K562 (cell line): ENCODE measurements around the gene TAS2R40. TPM values are rescaled to one million over a fixed set of nuclear protein-coding genes. Genes with fewer than 3 reads are reported as not detected.
A peak's percentile ranks its signal among the peaks of the same experiment; 100 is the strongest.

Experiments used
- DEAF1 ChIP-seq: fragments of 450-650 bp; formaldehyde crosslinking; IDR thresholded peaks from 2 replicates; pipeline ENCODE4 v1.4.0; 2020; ENCODE audit warnings: mild to moderate bottlenecking, moderate library complexity
- FOSL1 ChIP-seq: fragments of 200-800 bp; sonication (Bioruptor generic); conservative IDR thresholded peaks from 2 replicates; pipeline ENCODE4 v1.6.1; 2016; ENCODE audit warnings: missing genetic modification characterization, missing compliant biosample characterization
- GTF2A2 ChIP-seq: IDR thresholded peaks from 2 replicates; pipeline ENCODE4 v1.6.1; 2016; ENCODE audit warnings: mild to moderate bottlenecking, missing genetic modification characterization, missing compliant biosample characterization
- HMG20B ChIP-seq: fragments of 250-450 bp; sonication (Bioruptor Pico); IDR thresholded peaks from 2 replicates; pipeline ENCODE4 v1.5.0; 2021; ENCODE audit warnings: mild to moderate bottlenecking
- HOMEZ ChIP-seq: fragments of 250-450 bp; sonication (Bioruptor Pico); IDR thresholded peaks from 2 replicates; pipeline ENCODE4 v1.4.0; 2020; ENCODE audit warnings: mild to moderate bottlenecking, moderate library complexity
- MBD1 ChIP-seq: fragments of 250-450 bp; sonication (Bioruptor Pico); IDR thresholded peaks from 2 replicates; pipeline ENCODE4 v1.8.0; 2022; ENCODE audit warnings: inconsistent platforms
- PML ChIP-seq: IDR thresholded peaks from 2 replicates; pipeline ENCODE4 v1.6.1; 2012; ENCODE audit warnings: low read length, inconsistent platforms
- ZNF23 ChIP-seq: fragments of 250-450 bp; sonication (Bioruptor Pico); IDR thresholded peaks from 2 replicates; pipeline ENCODE4 v1.4.0; 2020; ENCODE audit warnings: mild to moderate bottlenecking
- ZNF780A ChIP-seq: fragments of 250-450 bp; sonication (Bioruptor Pico); IDR thresholded peaks from 2 replicates; pipeline ENCODE4 v1.5.0; 2021; ENCODE audit warnings: mild to moderate bottlenecking
- polyA plus RNA-seq, 8 experiments: library from polyadenylated mRNA; depleted of rRNA in 4 of 8; stranded (reverse) in 5 of 8; unstranded in 3 of 8; fragments of >200 nt; fragmentation: Nextera tagmentation in 2 of 8; fragmentation: Illumina TruSeq in 1 of 8; extraction: Ambion mirVana in 2 of 8; extraction: Trizol in 1 of 8; gene quantifications; 2 replicates each; pipeline versions ENCODE4 v1.2.1 to v1.2.3, GENCODE V29; 2011 to 2014; ENCODE audit warnings: inconsistent platforms in 1 of 8, missing spikeins in 1 of 8
- total RNA-seq, 7 experiments: library from RNA; depleted of rRNA in 6 of 7; stranded (reverse); fragments of >200 nt in 6 of 7; fragmentation: Illumina TruSeq in 2 of 7; extraction: Trizol in 2 of 7; gene quantifications; 2 replicates each; pipeline versions ENCODE4 v1.2.1 to v1.2.3, GENCODE V29; 2011 to 2021; ENCODE audit warnings: low replicate concordance in 1 of 7
- TF ChIP-seq, protein P1 (sequence below): fragments of 450-650 bp; IDR thresholded peaks from 2 replicates; pipeline ENCODE4 v1.6.1; 2016; ENCODE audit warnings: mild to moderate bottlenecking, moderate library complexity

The TAS2R40 gene
- total and polyA plus RNA-seq, 9 of the 15 experiments (the other 6 are each of a cell fraction or from before 2014, with no cell fraction given), result not detected

- peak; percentile 99 for TF ChIP-seq DEAF1 (CRISPR knock-in tag)
- TF ChIP-seq PML, result 0 out of 2 replicates have a peak, but pooled peaks have one; percentile 23
- TF ChIP-seq MBD1 (CRISPR knock-in tag), result no peak
- TF ChIP-seq ZNF780A (CRISPR knock-in tag), result no peak
- TF ChIP-seq FOSL1 (tag), result 0 out of 2 replicates have a peak, but pooled peaks have one; percentile 11
- TF ChIP-seq ZNF23 (CRISPR knock-in tag), result no peak
- TF ChIP-seq HOMEZ (CRISPR knock-in tag), result no peak
- no peak for TF ChIP-seq HMG20B (CRISPR knock-in tag)
- TF ChIP-seq GTF2A2 (tag), result no peak
- TF ChIP-seq, protein P1, sequence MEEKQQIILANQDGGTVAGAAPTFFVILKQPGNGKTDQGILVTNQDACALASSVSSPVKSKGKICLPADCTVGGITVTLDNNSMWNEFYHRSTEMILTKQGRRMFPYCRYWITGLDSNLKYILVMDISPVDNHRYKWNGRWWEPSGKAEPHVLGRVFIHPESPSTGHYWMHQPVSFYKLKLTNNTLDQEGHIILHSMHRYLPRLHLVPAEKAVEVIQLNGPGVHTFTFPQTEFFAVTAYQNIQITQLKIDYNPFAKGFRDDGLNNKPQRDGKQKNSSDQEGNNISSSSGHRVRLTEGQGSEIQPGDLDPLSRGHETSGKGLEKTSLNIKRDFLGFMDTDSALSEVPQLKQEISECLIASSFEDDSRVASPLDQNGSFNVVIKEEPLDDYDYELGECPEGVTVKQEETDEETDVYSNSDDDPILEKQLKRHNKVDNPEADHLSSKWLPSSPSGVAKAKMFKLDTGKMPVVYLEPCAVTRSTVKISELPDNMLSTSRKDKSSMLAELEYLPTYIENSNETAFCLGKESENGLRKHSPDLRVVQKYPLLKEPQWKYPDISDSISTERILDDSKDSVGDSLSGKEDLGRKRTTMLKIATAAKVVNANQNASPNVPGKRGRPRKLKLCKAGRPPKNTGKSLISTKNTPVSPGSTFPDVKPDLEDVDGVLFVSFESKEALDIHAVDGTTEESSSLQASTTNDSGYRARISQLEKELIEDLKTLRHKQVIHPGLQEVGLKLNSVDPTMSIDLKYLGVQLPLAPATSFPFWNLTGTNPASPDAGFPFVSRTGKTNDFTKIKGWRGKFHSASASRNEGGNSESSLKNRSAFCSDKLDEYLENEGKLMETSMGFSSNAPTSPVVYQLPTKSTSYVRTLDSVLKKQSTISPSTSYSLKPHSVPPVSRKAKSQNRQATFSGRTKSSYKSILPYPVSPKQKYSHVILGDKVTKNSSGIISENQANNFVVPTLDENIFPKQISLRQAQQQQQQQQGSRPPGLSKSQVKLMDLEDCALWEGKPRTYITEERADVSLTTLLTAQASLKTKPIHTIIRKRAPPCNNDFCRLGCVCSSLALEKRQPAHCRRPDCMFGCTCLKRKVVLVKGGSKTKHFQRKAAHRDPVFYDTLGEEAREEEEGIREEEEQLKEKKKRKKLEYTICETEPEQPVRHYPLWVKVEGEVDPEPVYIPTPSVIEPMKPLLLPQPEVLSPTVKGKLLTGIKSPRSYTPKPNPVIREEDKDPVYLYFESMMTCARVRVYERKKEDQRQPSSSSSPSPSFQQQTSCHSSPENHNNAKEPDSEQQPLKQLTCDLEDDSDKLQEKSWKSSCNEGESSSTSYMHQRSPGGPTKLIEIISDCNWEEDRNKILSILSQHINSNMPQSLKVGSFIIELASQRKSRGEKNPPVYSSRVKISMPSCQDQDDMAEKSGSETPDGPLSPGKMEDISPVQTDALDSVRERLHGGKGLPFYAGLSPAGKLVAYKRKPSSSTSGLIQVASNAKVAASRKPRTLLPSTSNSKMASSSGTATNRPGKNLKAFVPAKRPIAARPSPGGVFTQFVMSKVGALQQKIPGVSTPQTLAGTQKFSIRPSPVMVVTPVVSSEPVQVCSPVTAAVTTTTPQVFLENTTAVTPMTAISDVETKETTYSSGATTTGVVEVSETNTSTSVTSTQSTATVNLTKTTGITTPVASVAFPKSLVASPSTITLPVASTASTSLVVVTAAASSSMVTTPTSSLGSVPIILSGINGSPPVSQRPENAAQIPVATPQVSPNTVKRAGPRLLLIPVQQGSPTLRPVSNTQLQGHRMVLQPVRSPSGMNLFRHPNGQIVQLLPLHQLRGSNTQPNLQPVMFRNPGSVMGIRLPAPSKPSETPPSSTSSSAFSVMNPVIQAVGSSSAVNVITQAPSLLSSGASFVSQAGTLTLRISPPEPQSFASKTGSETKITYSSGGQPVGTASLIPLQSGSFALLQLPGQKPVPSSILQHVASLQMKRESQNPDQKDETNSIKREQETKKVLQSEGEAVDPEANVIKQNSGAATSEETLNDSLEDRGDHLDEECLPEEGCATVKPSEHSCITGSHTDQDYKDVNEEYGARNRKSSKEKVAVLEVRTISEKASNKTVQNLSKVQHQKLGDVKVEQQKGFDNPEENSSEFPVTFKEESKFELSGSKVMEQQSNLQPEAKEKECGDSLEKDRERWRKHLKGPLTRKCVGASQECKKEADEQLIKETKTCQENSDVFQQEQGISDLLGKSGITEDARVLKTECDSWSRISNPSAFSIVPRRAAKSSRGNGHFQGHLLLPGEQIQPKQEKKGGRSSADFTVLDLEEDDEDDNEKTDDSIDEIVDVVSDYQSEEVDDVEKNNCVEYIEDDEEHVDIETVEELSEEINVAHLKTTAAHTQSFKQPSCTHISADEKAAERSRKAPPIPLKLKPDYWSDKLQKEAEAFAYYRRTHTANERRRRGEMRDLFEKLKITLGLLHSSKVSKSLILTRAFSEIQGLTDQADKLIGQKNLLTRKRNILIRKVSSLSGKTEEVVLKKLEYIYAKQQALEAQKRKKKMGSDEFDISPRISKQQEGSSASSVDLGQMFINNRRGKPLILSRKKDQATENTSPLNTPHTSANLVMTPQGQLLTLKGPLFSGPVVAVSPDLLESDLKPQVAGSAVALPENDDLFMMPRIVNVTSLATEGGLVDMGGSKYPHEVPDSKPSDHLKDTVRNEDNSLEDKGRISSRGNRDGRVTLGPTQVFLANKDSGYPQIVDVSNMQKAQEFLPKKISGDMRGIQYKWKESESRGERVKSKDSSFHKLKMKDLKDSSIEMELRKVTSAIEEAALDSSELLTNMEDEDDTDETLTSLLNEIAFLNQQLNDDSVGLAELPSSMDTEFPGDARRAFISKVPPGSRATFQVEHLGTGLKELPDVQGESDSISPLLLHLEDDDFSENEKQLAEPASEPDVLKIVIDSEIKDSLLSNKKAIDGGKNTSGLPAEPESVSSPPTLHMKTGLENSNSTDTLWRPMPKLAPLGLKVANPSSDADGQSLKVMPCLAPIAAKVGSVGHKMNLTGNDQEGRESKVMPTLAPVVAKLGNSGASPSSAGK, result no peak
Observed at GRCh38 chr7:143214789-143215679, 6.8 kb upstream of the TAS2R40 start (continued).
